IMR-90 (cell line): ENCODE measurements around the gene LYRM4. TPM values are rescaled to one million over a fixed set of nuclear protein-coding genes. Genes with fewer than 3 reads are reported as not detected.

ENCODE experiments used
- ATAC-seq: fragments of 200-7000 bp; cut with Tn5 transposase; 2 replicates; pipeline ENCODE4 v1.9.1; 2020; ENCODE audit warnings: low read depth, mild to moderate bottlenecking, moderate library complexity
- BruUV-seq: library from RNA; stranded (reverse); fragments of 400-500 nt; replicated peaks from 2 replicates; lab custom pipeline; 2021; lab: Mats Ljungman, UMichigan
- CTCF ChIA-PET: fragments of 300-600 bp; formaldehyde crosslinking; extraction: SDS; loops from one replicate; lab custom pipeline; 2021; ENCODE audit warnings: antibody characterized with exemption; lab: Yijun Ruan, JAX
- POLR2A ChIA-PET: fragments of 300-600 bp; sonication (Branson Sonifier 250); formaldehyde crosslinking; loops from one replicate; lab custom pipeline; 2022; ENCODE audit warnings: antibody characterized with exemption; ENCODE audit not compliant: unreplicated experiment; lab: Charles Lee
- DNase-seq: peaks from one replicate; pipeline ENCODE4 v3.0.0; 2013
- H2AFZ ChIP-seq: replicated peaks from 2 replicates; pipeline ENCODE3; 2013; ENCODE audit warnings: low read length, mild to moderate bottlenecking; ENCODE audit not compliant: poor library complexity
- H2AK5ac ChIP-seq: 2 replicates; pipeline ENCODE4 v1.6.1; 2013; ENCODE audit warnings: low read depth, low read length, inconsistent platforms
- H2AK9ac ChIP-seq: replicated peaks from 2 replicates; pipeline ENCODE3; 2013; ENCODE audit warnings: mild to moderate bottlenecking, low read depth, low read length, moderate library complexity; ENCODE audit not compliant: poor library complexity
- H2BK120ac ChIP-seq: 2 replicates; pipeline ENCODE4 v1.6.1; 2013; ENCODE audit warnings: low read depth, low read length, inconsistent platforms
- H2BK15ac ChIP-seq: 3 replicates; pipeline ENCODE4 v1.6.1; 2013; ENCODE audit warnings: low read depth, low read length, inconsistent platforms
- H2BK20ac ChIP-seq: 2 replicates; pipeline ENCODE4 v1.6.1; 2013; ENCODE audit warnings: low read depth, mild to moderate bottlenecking, inconsistent platforms, low read length, moderate library complexity
- H2BK5ac ChIP-seq: 2 replicates; pipeline ENCODE4 v1.6.1; 2013; ENCODE audit warnings: mild to moderate bottlenecking, low read depth, low read length, inconsistent platforms; ENCODE audit not compliant: poor library complexity, severe bottlenecking
- H3K14ac ChIP-seq: replicated peaks from 2 replicates; pipeline ENCODE4 v1.6.1; 2013; ENCODE audit warnings: low read depth, low read length, inconsistent platforms
- H3K18ac ChIP-seq: 2 replicates; pipeline ENCODE4 v1.6.1; 2013; ENCODE audit warnings: low read depth, low read length, control low read depth
- H3K23ac ChIP-seq: 2 replicates; pipeline ENCODE4 v1.6.1; 2013; ENCODE audit warnings: low read depth, low read length, inconsistent platforms
- H3K27ac ChIP-seq: 2 replicates; pipeline ENCODE4 v1.5.1; 2013; ENCODE audit warnings: mild to moderate bottlenecking, control low read depth, low read length; ENCODE audit not compliant: insufficient read depth
- H3K27me3 ChIP-seq: 2 replicates; pipeline ENCODE4 v1.6.1; 2013; ENCODE audit warnings: low read length; ENCODE audit not compliant: control insufficient read depth, insufficient read depth
- H3K36me3 ChIP-seq: 2 replicates; pipeline ENCODE4 v1.6.1; 2013; ENCODE audit warnings: low read length, mixed read lengths; ENCODE audit not compliant: control insufficient read depth, insufficient read depth
- H3K4ac ChIP-seq: 2 replicates; pipeline ENCODE4 v1.6.1; 2013; ENCODE audit warnings: low read depth, low read length, inconsistent platforms
- H3K4me1 ChIP-seq: 2 replicates; pipeline ENCODE4 v1.6.1; 2013; ENCODE audit warnings: low read length, mixed read lengths; ENCODE audit not compliant: control insufficient read depth, insufficient read depth
- H3K4me2 ChIP-seq: 2 replicates; pipeline ENCODE4 v1.6.1; 2013; ENCODE audit warnings: low read depth, mild to moderate bottlenecking, control low read depth, low read length, moderate library complexity
- H3K4me3 ChIP-seq: 2 replicates; pipeline ENCODE4 v1.5.1; 2013; ENCODE audit warnings: low read depth, mild to moderate bottlenecking, control low read depth, low read length, moderate library complexity; ENCODE audit not compliant: insufficient read depth
- H3K56ac ChIP-seq: 2 replicates; pipeline ENCODE4 v1.6.1; 2013; ENCODE audit warnings: low read length, inconsistent platforms; ENCODE audit not compliant: insufficient read depth; ENCODE audit errors: extremely low read depth
- H3K79me1 ChIP-seq, 2 experiments: 2 replicates each; pipeline ENCODE4 v1.6.1; 2013; ENCODE audit warnings: low read length in 2 of 2, inconsistent platforms in 1 of 2, low read depth in 1 of 2
- H3K9ac ChIP-seq: 2 replicates; pipeline ENCODE4 v1.6.1; 2013; ENCODE audit warnings: low read depth, low read length, control low read depth
- H3K9me1 ChIP-seq: 2 replicates; pipeline ENCODE4 v1.6.1; 2013; ENCODE audit warnings: low read length, inconsistent platforms; ENCODE audit not compliant: insufficient read depth
- H3K9me3 ChIP-seq: 2 replicates; pipeline ENCODE4 v1.6.1; 2013; ENCODE audit warnings: low read length; ENCODE audit not compliant: control insufficient read depth, insufficient read depth
- H4K20me1 ChIP-seq: 2 replicates; pipeline ENCODE4 v1.6.1; 2013; ENCODE audit warnings: low read length, inconsistent platforms; ENCODE audit not compliant: insufficient read depth
- H4K5ac ChIP-seq: 2 replicates; pipeline ENCODE4 v1.6.1; 2013; ENCODE audit warnings: mild to moderate bottlenecking, low read depth, low read length, control low read depth
- H4K8ac ChIP-seq, 2 experiments: 2 replicates each; pipeline ENCODE4 v1.6.1; 2013; ENCODE audit warnings: low read depth in 2 of 2, low read length in 2 of 2, control low read depth in 1 of 2, inconsistent platforms in 1 of 2
- H4K91ac ChIP-seq: 2 replicates; pipeline ENCODE4 v1.6.1; 2013; ENCODE audit warnings: low read depth, low read length, inconsistent platforms; ENCODE audit not compliant: insufficient read depth
- CEBPB ChIP-seq: IDR thresholded peaks from 2 replicates; pipeline ENCODE4 v1.6.1; 2012; ENCODE audit warnings: low read depth, low read length, improper control_type of control experiment
- CTCF ChIP-seq: conservative IDR thresholded peaks from 2 replicates; pipeline ENCODE4 v1.5.1; 2012; ENCODE audit warnings: mild to moderate bottlenecking, low read depth, low read length, improper control_type of control experiment
- ELK1 ChIP-seq: fragments of 150-350 bp; IDR thresholded peaks from 2 replicates; pipeline ENCODE4 v1.6.1; 2016; ENCODE audit warnings: low read depth, mild to moderate bottlenecking, low read length, moderate library complexity, borderline replicate concordance
- FOS ChIP-seq: fragments of 150-350 bp; IDR thresholded peaks from 2 replicates; pipeline ENCODE4 v1.6.1; 2016; ENCODE audit warnings: low read depth, low read length
- MAFK ChIP-seq: IDR thresholded peaks from 2 replicates; pipeline ENCODE4 v1.6.1; 2012; ENCODE audit warnings: low read depth, low read length, improper control_type of control experiment
- NFE2L2 ChIP-seq: fragments of 150-350 bp; IDR thresholded peaks from 2 replicates; pipeline ENCODE4 v1.6.1; 2016; ENCODE audit warnings: low read depth, mild to moderate bottlenecking, low read length
- RAD21 ChIP-seq: IDR thresholded peaks from 2 replicates; pipeline ENCODE4 v1.6.1; 2012; ENCODE audit warnings: low read length, improper control_type of control experiment
- RCOR1 ChIP-seq: IDR thresholded peaks from 2 replicates; pipeline ENCODE4 v1.6.1; 2012; ENCODE audit warnings: mild to moderate bottlenecking, low read length, improper control_type of control experiment; ENCODE audit not compliant: insufficient replicate concordance
- RFX5 ChIP-seq: IDR thresholded peaks from 2 replicates; pipeline ENCODE4 v1.8.0; 2012; ENCODE audit warnings: low read depth, mild to moderate bottlenecking, low read length, moderate library complexity
- SMC3 ChIP-seq: fragments of 150-350 bp; IDR thresholded peaks from 2 replicates; pipeline ENCODE4 v1.6.1; 2016; ENCODE audit warnings: low read depth, mild to moderate bottlenecking, antibody characterized with exemption, low read length, moderate library complexity
- USF2 ChIP-seq: fragments of 150-350 bp; IDR thresholded peaks from 2 replicates; pipeline ENCODE4 v1.6.1; 2017; ENCODE audit warnings: mild to moderate bottlenecking, antibody characterized with exemption, low read length, low read depth
- WGBS, 2 experiments: methylation state at CpG; one replicate each; pipeline versions ENCODE4 v1.1.5 to v1.1.7; 2013; ENCODE audit warnings: missing lambda C conversion rate in 2 of 2; ENCODE audit not compliant: insufficient read length in 1 of 2; ENCODE audit errors: extremely low coverage in 2 of 2; 5-methylcytosine and 5-hydroxymethylcytosine counted together
- dilution Hi-C: fragments of 300-500 bp; cut with HindIII; formaldehyde crosslinking; loops from one replicate; pipeline ENCODE4 v1.14.3; 2018; ENCODE audit warnings: low sequenced_read_pairs; ENCODE audit not compliant: unreplicated experiment
- in situ Hi-C: fragments of 300-500 bp; cut with MboI; formaldehyde crosslinking; loops from 3 replicates; pipeline ENCODE4 v1.14.3; 2019; ENCODE audit warnings: low sequenced_read_pairs, inconsistent platforms, mixed read lengths
- intact Hi-C: fragments of 100-400 bp; cut with micrococcal nuclease; formaldehyde crosslinking; loops from 2 replicates; pipeline ENCODE4 v1.10.0; 2022
- polyA plus RNA-seq, 3 experiments: library from polyadenylated mRNA; depleted of rRNA; stranded (reverse); fragments of >200 nt; gene quantifications; 2 replicates each; pipeline ENCODE4 v1.2.3, GENCODE V29; 2012; ENCODE audit warnings: low replicate concordance in 1 of 3
- total RNA-seq: library from RNA; depleted of rRNA; stranded (reverse); fragments of >200 nt; gene quantifications from 2 replicates; pipeline ENCODE4 v1.2.3, GENCODE V29; 2012

LYRM4 gene
- total and polyA plus RNA-seq, 2 of the 4 experiments (the other 2 are of a cell fraction): 11.5 to 26.6 TPM

- H3K4me1 ChIP-seq: peaks cover 2% of the 10 kb centered on the region; the same call in 1 of the 2 replicates
- no TSS peak for BruUV-seq
- 88% methylated on average over 15 of the region's 16 CpGs; no CpG with 5 or more reads in 1 of the 2 experiments for WGBS, 2 experiments
Observed at GRCh38 chr6:5110246-5110645, 150.5 kb downstream of the LYRM4 start.

More at GRCh38 chr6:5110246-5110645, 150.5 kb downstream of the LYRM4 start:
- no peak overlapping the region for H3K56ac ChIP-seq
- no peak overlapping the region for H2AK9ac ChIP-seq
- H2AFZ ChIP-seq: no peak overlapping the region
- no peak overlapping the region for H3K9ac ChIP-seq
- no peak overlapping the region for H3K4me2 ChIP-seq
- H2BK5ac ChIP-seq: no peak overlapping the region
- no peaks in the 10 kb centered on the region; the same call in 1 of the 2 replicates for H3K9me1 ChIP-seq
- no peaks in the 10 kb centered on the region for H3K36me3 ChIP-seq
- no peak overlapping the region for H3K14ac ChIP-seq
- no peak overlapping the region for H4K5ac ChIP-seq
- H3K79me1 ChIP-seq: no peaks in the 10 kb centered on the region
- no peak for ATAC-seq
- no peak overlapping the region for H3K23ac ChIP-seq
- in situ Hi-C loops: no loop called here
- no peak overlapping the region for H3K18ac ChIP-seq
- no peak overlapping the region for H2BK20ac ChIP-seq
- no peak overlapping the region for H3K4me3 ChIP-seq
- intact Hi-C loops: loop anchor here (10.0 kb wide), 1 partner anchor 165 kb away; no protein-coding TSS in a partner anchor
- ChIA-PET CTCF (no interaction called here), POLR2A (no interaction called here)
- TF ChIP-seq FOS (no peak), MAFK (no peak), RCOR1 (no peak), NFE2L2 (no peak), CTCF (no peak), CEBPB (no peak), RAD21 (no peak), SMC3 (no peak), USF2 (no peak), RFX5 (no peak), ELK1 (no peak)
- H4K91ac ChIP-seq: no peak overlapping the region
- no peak overlapping the region for H4K8ac ChIP-seq
- peaks cover 4% of the 10 kb centered on the region; the same call in 1 of the 2 replicates for H4K20me1 ChIP-seq
- H3K4ac ChIP-seq: no peak overlapping the region
- no peaks in the 10 kb centered on the region; the same call in none of the 2 replicates for H3K27me3 ChIP-seq
- DNase-seq: no peak
- no peak overlapping the region for H2BK120ac ChIP-seq
- H3K9me3 ChIP-seq: no peaks in the 10 kb centered on the region
- H3K27ac ChIP-seq: no peak overlapping the region
- dilution Hi-C loops: no loop called here
- no peak overlapping the region for H2AK5ac ChIP-seq
- no peak overlapping the region for H2BK15ac ChIP-seq
